CD4-positive, alpha-beta memory T cell (primary cell): ENCODE measurements around the gene DACH2. TPM values are rescaled to one million over a fixed set of nuclear protein-coding genes. Genes with fewer than 3 reads are reported as not detected.

Experiments
- polyA plus RNA-seq, 2 donors: library from polyadenylated mRNA; unstranded; fragments of 300-500 nt; fragmentation: Illumina TruSeq; gene quantifications; one replicate each; pipeline ENCODE4 v1.2.3, GENCODE V29; 2021
- total RNA-seq, 2 experiments: library from RNA; stranded (reverse); gene quantifications; one replicate each; pipeline ENCODE4 v1.2.3, GENCODE V29; 2021

The DACH2 gene
- total and polyA plus RNA-seq, 4 experiments from 2014 or later: not detected

Other genes with a start within 250 kb of the DACH2 start
- 10 to 100 TPM; 20.3 to 22.3 TPM for gene CHM, start 100.9 kb upstream of the DACH2 start, total RNA-seq
- 1 to 10 TPM; 5.6 to 7.3 TPM for gene CHM, start 100.9 kb upstream of the DACH2 start, polyA plus RNA-seq